ENCODE measurements around the gene ANKRD31.

DNA sequence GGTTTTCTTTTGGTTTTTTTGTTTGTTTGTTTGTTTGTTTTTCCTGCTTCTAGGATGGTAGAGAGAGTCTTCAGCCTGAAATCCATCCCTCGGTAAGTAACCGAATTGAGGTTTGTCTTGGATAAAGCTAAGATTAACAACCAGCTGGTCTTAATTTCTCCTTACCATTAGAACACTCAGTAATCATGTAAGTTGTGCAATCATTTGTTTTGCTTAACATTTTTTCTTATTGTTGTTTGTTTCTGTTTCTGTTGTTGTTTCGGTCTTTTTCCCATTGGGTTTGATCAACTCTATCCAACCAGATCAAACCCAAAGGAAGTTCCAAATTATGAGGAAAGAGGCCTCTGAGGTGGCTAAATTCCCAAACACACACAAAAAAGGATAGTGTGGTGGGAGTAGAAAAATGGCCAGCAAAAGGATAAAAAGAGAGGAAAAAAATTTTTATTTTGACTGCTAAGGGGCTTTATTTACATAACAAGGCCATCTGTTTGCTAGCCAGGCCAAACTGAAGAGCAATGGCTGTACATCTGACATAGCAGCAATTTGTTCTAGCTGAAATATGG lies 49.6 kb upstream of the ANKRD31 start:
- TF ChIP-seq, protein P1, sequence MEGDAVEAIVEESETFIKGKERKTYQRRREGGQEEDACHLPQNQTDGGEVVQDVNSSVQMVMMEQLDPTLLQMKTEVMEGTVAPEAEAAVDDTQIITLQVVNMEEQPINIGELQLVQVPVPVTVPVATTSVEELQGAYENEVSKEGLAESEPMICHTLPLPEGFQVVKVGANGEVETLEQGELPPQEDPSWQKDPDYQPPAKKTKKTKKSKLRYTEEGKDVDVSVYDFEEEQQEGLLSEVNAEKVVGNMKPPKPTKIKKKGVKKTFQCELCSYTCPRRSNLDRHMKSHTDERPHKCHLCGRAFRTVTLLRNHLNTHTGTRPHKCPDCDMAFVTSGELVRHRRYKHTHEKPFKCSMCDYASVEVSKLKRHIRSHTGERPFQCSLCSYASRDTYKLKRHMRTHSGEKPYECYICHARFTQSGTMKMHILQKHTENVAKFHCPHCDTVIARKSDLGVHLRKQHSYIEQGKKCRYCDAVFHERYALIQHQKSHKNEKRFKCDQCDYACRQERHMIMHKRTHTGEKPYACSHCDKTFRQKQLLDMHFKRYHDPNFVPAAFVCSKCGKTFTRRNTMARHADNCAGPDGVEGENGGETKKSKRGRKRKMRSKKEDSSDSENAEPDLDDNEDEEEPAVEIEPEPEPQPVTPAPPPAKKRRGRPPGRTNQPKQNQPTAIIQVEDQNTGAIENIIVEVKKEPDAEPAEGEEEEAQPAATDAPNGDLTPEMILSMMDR (conservative IDR thresholded peaks at IDR 0.05): no peak
- TF ChIP-seq EZH2 (IDR thresholded peaks at IDR 0.05; ENCODE audit: low read depth): no peak

Measured in PC-9 (cell line).